Activated CD4-positive, alpha-beta memory T cell treated with anti-CD3 and anti-CD28 coated beads, Interleukin-2, amount 10 ng/mL, durations not matched to agents 7 days and 5 days (primary cell): ENCODE results near the gene FOXP1. TPM values are rescaled to one million over a fixed set of nuclear protein-coding genes. Genes with fewer than 3 reads are reported as not detected.
"Not testable (repeated sequence)": the region's sequence is repeated elsewhere in the genome, so short reads cannot be mapped to it uniquely, and the experiment has no call there.

Experiments used
- CTCF ChIA-PET: fragments of 350-600 bp; sonication (Branson Sonifier 250); formaldehyde crosslinking; loops from one replicate; lab custom pipeline; 2021; ENCODE audit warnings: antibody characterized with exemption, inconsistent platforms; lab: Charles Lee
- POLR2A ChIA-PET: fragments of 350-600 bp; sonication (Branson Sonifier 250); formaldehyde crosslinking; loops from one replicate; lab custom pipeline; 2021; ENCODE audit warnings: antibody characterized with exemption; lab: Charles Lee
- DNase-seq: peaks from one replicate; pipeline ENCODE4 v3.0.0-alpha.2; 2020
- H3K27ac Mint-ChIP-seq: one replicate; pipeline ENCODE4 v1.8.0; 2021; ENCODE audit warnings: mild to moderate bottlenecking, mixed read lengths
- H3K27me3 Mint-ChIP-seq: one replicate; pipeline ENCODE4 v1.8.0; 2021; ENCODE audit warnings: mixed read lengths
- H3K36me3 Mint-ChIP-seq: one replicate; pipeline ENCODE4 v1.8.0; 2021; ENCODE audit warnings: low read depth, mixed read lengths
- H3K4me1 Mint-ChIP-seq: one replicate; pipeline ENCODE4 v1.8.0; 2021; ENCODE audit warnings: mixed read lengths
- H3K4me3 Mint-ChIP-seq: one replicate; pipeline ENCODE4 v1.8.0; 2021; ENCODE audit warnings: mild to moderate bottlenecking, mixed read lengths
- H3K9me3 Mint-ChIP-seq: one replicate; pipeline ENCODE4 v1.8.0; 2021; ENCODE audit warnings: mixed read lengths
- total RNA-seq, 2 experiments: library from RNA; stranded (reverse); gene quantifications; one replicate each; pipeline ENCODE4 v1.2.3, GENCODE V29; 2021

The FOXP1 gene
- total RNA-seq, 2 experiments from 2014 or later = 71.3 to 76.9 TPM

GRCh38 chr3:71442652-71443042 lies 140.9 kb downstream of the FOXP1 start:
- DNase-seq = no peak
- CTCF ChIA-PET = interaction anchor here (1.4 to 1.5 kb wide), 2 partner anchors 46 to 312 kb away, joined by 4 to 7 read pairs; no protein-coding TSS in a partner anchor
- Mint-ChIP-seq H3K27ac (peak overlapping the region; percentile 59), H3K4me3 (no peak overlapping the region), H3K4me1 (peaks cover 82% of the 10 kb centered on the region), H3K9me3 (no peaks in the 10 kb centered on the region), H3K36me3 (peaks cover 7% of the 10 kb centered on the region), H3K27me3 (no peaks in the 10 kb centered on the region)
- POLR2A ChIA-PET = interaction anchor here (0.6 to 2.4 kb wide), 4 partner anchors 11 to 218 kb away, joined by 3 to 12 read pairs (median 3); no protein-coding TSS in a partner anchor

DNA sequence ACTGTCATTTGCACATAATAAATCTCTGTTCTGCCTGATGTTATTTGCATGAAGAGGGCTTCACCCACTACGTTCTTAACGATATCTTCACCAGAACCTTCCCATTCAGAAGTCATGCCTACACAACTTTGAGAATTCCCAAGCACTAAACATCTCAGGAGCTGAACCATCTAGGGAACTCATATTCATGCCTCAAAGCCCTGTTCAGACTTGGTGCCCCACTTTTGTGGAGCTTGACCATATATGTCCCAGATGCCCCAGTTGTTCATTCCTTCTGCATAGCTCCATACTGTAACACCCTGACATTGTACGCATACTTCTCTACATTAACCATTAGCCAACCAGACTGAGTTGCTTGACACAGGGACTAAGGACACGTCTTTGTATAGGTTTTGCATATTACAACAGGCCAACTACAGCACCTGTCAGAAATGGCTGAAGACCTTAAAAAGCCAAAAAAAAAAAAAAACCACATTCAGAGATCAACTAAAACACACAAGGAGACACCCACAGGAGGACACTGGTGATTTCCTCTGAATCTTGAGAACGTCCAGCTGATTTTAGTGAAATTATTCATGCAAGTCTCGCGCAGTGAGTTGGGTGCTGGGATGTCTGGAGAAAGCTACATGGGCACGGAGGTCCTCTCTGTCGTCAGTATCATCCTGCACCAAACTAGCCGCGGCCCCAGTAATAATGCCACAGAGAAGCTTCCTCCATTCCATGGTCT lies 141.4 kb downstream of the FOXP1 start:
- POLR2A ChIA-PET = interaction anchor here (0.6 to 2.4 kb wide), 4 partner anchors 12 to 218 kb away, joined by 3 to 12 read pairs (median 3); no protein-coding TSS in a partner anchor
- Mint-ChIP-seq H3K27ac (peak overlapping the region; percentile 59), H3K27me3 (no peaks in the 10 kb centered on the region), H3K4me3 (no peak overlapping the region), H3K36me3 (peaks cover 9% of the 10 kb centered on the region), H3K9me3 (no peaks in the 10 kb centered on the region), H3K4me1 (peaks cover 82% of the 10 kb centered on the region)
- CTCF ChIA-PET = no interaction called here
- no peak for DNase-seq

- Mint-ChIP-seq H3K27ac (no peak overlapping the region), H3K36me3 (peaks cover 9% of the 10 kb centered on the region), H3K4me3 (no peak overlapping the region), H3K27me3 (no peaks in the 10 kb centered on the region), H3K9me3 (no peaks in the 10 kb centered on the region), H3K4me1 (peaks cover 76% of the 10 kb centered on the region)
- ChIA-PET CTCF (no interaction called here), POLR2A (interaction anchor here (0.9 to 1.6 kb wide), 4 partner anchors 9 to 24 kb away, joined by 3 read pairs; no protein-coding TSS in a partner anchor)
- DNase-seq = no peak
These were observed 142.2 kb downstream of the FOXP1 start for GRCh38 chr3:71441217-71441924.

DNA sequence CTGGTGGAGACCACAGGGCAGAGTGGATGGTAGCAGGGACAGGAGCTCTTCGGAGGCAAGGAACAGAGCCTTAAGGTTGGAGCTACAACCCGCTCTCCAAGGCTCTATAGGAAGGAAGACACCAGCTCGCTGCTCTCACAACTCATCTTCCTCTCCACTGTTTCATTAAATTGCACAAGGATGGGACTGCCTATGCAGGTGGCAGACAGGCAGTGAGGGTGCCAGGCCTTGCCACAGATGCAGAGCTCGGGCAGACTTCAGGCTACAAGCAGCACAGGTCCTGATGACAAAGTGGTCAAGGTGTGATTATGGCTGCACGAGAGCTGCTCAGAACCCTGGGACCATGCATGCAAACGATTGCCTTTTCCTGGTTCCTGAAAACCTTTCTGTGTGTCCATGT lies 144.6 kb downstream of the FOXP1 start:
- no peak for DNase-seq
- Mint-ChIP-seq H3K27ac (no peak overlapping the region), H3K4me3 (no peak overlapping the region), H3K9me3 (peaks cover 3% of the 10 kb centered on the region), H3K36me3 (peaks cover 9% of the 10 kb centered on the region), H3K4me1 (peaks cover 54% of the 10 kb centered on the region), H3K27me3 (no peaks in the 10 kb centered on the region)
- ChIA-PET POLR2A (interaction anchor here (1.2 to 1.9 kb wide), 2 partner anchors 15 to 17 kb away, joined by 3 to 4 read pairs; no protein-coding TSS in a partner anchor), CTCF (interaction anchor here (1.3 to 1.5 kb wide), 2 partner anchors 16 to 42 kb away, joined by 3 read pairs; no protein-coding TSS in a partner anchor)

- DNase-seq = no peak
- CTCF ChIA-PET = interaction anchor here (1.3 to 1.5 kb wide), 2 partner anchors 17 to 41 kb away, joined by 3 read pairs; no protein-coding TSS in a partner anchor
- H3K4me1 Mint-ChIP-seq = peaks cover 47% of the 10 kb centered on the region
- H3K27me3 Mint-ChIP-seq = no peaks in the 10 kb centered on the region
- POLR2A ChIA-PET = interaction anchor here (1.9 kb wide), 1 partner anchor 16 kb away, joined by 4 read pairs; no protein-coding TSS in a partner anchor
- no peak overlapping the region for H3K4me3 Mint-ChIP-seq
- H3K27ac Mint-ChIP-seq = no peak overlapping the region
- H3K36me3 Mint-ChIP-seq = peaks cover 4% of the 10 kb centered on the region
- peaks cover 3% of the 10 kb centered on the region for H3K9me3 Mint-ChIP-seq
These were observed 145.3 kb downstream of the FOXP1 start for GRCh38 chr3:71438071-71438685.

DNA sequence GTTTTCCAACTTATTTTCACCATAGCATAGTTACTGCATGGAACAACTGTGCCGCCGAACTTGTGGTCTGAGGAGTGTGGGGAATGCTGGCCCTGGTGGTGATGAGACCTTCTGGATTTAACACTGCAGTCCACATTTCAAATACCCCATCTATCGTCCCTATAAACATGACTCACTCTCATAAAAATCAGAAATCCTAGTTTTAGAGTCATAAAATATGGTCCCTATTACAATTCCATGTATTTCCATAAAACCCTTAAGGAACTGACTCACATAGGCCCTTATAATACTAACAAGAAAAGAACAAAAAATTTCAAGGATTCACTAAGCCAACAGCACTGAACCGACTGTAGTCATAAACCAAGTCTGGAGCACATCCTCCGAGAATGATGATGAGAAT lies 147.2 kb downstream of the FOXP1 start:
- Mint-ChIP-seq H3K9me3 (peaks cover 3% of the 10 kb centered on the region), H3K27me3 (no peaks in the 10 kb centered on the region), H3K27ac (no peak overlapping the region), H3K4me3 (no peak overlapping the region), H3K36me3 (peaks cover 4% of the 10 kb centered on the region), H3K4me1 (peaks cover 42% of the 10 kb centered on the region)
- ChIA-PET POLR2A (no interaction called here), CTCF (no interaction called here)
- no peak for DNase-seq

DNA sequence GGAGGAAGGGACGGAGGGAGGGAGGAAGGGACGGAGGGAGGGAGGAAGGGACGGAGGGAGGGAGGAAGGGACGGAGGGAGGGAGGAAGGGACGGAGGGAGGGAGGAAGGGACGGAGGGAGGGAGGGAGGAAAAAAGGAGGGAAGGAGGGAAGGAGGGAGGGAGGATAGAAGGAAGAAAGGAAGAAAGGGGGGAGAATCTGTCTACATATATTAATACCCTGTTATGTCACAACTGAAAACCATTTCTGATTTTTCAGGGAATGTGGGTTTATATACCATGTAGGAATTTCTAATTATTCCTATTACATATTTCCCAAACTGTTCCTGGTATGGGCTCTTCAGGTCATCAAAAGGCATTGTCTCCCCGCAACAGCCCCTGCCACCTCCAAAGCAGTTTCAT lies 147.7 kb downstream of the FOXP1 start:
- H3K36me3 Mint-ChIP-seq, POLR2A ChIA-PET, H3K9me3 Mint-ChIP-seq, H3K27ac Mint-ChIP-seq, CTCF ChIA-PET, H3K4me3 Mint-ChIP-seq, H3K27me3 Mint-ChIP-seq, DNase-seq: not testable (repeated sequence)
- peaks cover 41% of the 10 kb centered on the region for H3K4me1 Mint-ChIP-seq

- peaks cover 3% of the 10 kb centered on the region for H3K9me3 Mint-ChIP-seq
- peaks cover 31% of the 10 kb centered on the region for H3K4me1 Mint-ChIP-seq
- no peaks in the 10 kb centered on the region for H3K27me3 Mint-ChIP-seq
- no peak overlapping the region for H3K27ac Mint-ChIP-seq
- CTCF ChIA-PET = no interaction called here
- H3K36me3 Mint-ChIP-seq = peaks cover 6% of the 10 kb centered on the region
- POLR2A ChIA-PET = interaction anchor here (0.6 to 1.7 kb wide), 3 partner anchors 10 to 21 kb away, joined by 3 read pairs; no protein-coding TSS in a partner anchor
- no peak for DNase-seq
- H3K4me3 Mint-ChIP-seq = no peak overlapping the region
These were observed 149.9 kb downstream of the FOXP1 start for GRCh38 chr3:71433631-71434030.

- no peak for DNase-seq
- ChIA-PET CTCF (no interaction called here), POLR2A (interaction anchor here (0.6 to 1.7 kb wide), 2 partner anchors 9 to 22 kb away, joined by 3 read pairs; no protein-coding TSS in a partner anchor)
- Mint-ChIP-seq H3K9me3 (peaks cover 3% of the 10 kb centered on the region), H3K27me3 (no peaks in the 10 kb centered on the region), H3K4me3 (no peak overlapping the region), H3K4me1 (peaks cover 23% of the 10 kb centered on the region), H3K27ac (peak overlapping the region; percentile 47), H3K36me3 (peaks cover 2% of the 10 kb centered on the region)
These were observed 151.2 kb downstream of the FOXP1 start for GRCh38 chr3:71432044-71432975.

DNA sequence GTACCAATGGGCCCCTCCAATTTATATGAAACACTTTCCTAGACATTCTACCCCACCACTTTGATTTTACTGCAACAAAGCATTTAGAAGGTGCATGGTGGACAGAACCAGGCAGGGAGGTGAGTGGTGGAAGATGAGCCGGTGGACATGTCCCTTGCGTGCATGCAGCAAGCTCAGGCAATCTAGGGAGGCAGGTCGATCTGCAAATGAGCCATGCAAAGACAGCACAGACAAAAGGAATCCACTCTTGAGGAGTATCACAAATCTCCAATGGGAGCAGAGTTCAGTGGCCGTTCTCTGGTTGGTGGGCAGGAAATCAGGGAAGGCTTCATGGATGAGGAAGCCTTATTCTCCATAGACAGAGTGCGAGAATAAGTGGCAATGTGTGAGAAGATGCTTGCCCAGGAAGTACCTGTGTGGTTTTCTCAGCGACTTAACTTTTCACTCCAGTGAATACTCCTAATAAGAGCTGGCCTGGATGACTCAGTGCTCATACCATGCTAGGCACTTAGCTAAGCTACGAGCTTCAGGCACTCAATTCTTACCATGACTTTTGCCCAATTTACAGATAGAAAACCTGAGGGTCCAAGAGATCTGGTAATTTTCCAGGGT lies 152.5 kb downstream of the FOXP1 start:
- DNase-seq = no peak
- Mint-ChIP-seq H3K27me3 (peaks cover 4% of the 10 kb centered on the region), H3K4me1 (peaks cover 21% of the 10 kb centered on the region), H3K9me3 (peaks cover 1% of the 10 kb centered on the region), H3K27ac (no peak overlapping the region), H3K4me3 (no peak overlapping the region), H3K36me3 (peaks cover 2% of the 10 kb centered on the region)
- POLR2A ChIA-PET = interaction anchor here (0.9 kb wide), 1 partner anchor 14 kb away, joined by 3 read pairs; no protein-coding TSS in a partner anchor
- CTCF ChIA-PET = no interaction called here

- Mint-ChIP-seq H3K36me3 (peaks cover 5% of the 10 kb centered on the region), H3K9me3 (no peaks in the 10 kb centered on the region), H3K27ac (no peak overlapping the region), H3K27me3 (peaks cover 4% of the 10 kb centered on the region), H3K4me3 (no peak overlapping the region), H3K4me1 (peaks cover 28% of the 10 kb centered on the region)
- ChIA-PET POLR2A (no interaction called here), CTCF (no interaction called here)
- no peak for DNase-seq
These were observed 153.9 kb downstream of the FOXP1 start for GRCh38 chr3:71429597-71429988.
